Kidney epithelial cell (primary cell): ENCODE measurements around the gene TAS2R16. TPM values are rescaled to one million over a fixed set of nuclear protein-coding genes. Genes with fewer than 3 reads are reported as not detected.
"Not testable (repeated sequence)": the region's sequence is repeated elsewhere in the genome, so short reads cannot be mapped to it uniquely, and the experiment has no call there.

Experiments
- DNase-seq: peaks from one replicate; pipeline ENCODE4 v3.0.0-alpha.2; 2010; ENCODE audit warnings: low read depth
- H3K27me3 ChIP-seq: 2 replicates; pipeline ENCODE4 v1.6.0; 2011; ENCODE audit warnings: low read length; ENCODE audit not compliant: control insufficient read depth, insufficient read depth
- H3K36me3 ChIP-seq: 2 replicates; pipeline ENCODE4 v1.5.1; 2011; ENCODE audit warnings: low read length; ENCODE audit not compliant: control insufficient read depth, insufficient read depth
- H3K4me3 ChIP-seq: 2 replicates; pipeline ENCODE4 v1.5.1; 2011; ENCODE audit warnings: low read depth, mild to moderate bottlenecking, control low read depth, low read length
- total RNA-seq: library from RNA; depleted of rRNA; stranded (reverse); fragments of >200 nt; gene quantifications from 2 replicates; pipeline ENCODE4 v1.2.3, GENCODE V29; 2015
- TF ChIP-seq, protein P1 (sequence below): IDR thresholded peaks from 2 replicates; pipeline ENCODE4 v1.5.1; 2011; ENCODE audit warnings: mild to moderate bottlenecking, moderate library complexity, low read length, control low read depth, inconsistent platforms; ENCODE audit not compliant: insufficient read depth, poor library complexity, severe bottlenecking

TAS2R16 gene
- total RNA-seq, 1 donor from 2014 or later: not detected

DNA sequence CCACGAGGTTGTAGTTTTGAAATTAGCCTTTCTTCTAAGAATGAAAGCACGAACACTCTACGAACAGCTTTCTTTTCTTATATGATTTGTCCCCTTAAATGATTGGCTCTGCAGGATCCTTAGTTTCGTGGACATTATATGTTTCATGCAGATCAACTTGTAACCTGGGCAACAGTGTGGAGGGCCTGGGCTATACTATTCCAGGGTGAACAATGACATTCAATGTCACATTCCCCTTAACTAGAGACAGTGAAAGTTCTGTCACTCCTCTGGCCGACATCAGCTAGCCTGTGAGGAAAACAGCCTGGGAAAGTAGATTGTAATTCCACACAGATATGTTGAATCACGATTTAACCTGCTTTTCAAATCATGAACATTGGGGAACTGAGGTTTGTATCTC, 23.4 kb downstream of the TAS2R16 start:
- H3K27me3 ChIP-seq: no peaks in the 10 kb centered on the region
- TF ChIP-seq, protein P1, sequence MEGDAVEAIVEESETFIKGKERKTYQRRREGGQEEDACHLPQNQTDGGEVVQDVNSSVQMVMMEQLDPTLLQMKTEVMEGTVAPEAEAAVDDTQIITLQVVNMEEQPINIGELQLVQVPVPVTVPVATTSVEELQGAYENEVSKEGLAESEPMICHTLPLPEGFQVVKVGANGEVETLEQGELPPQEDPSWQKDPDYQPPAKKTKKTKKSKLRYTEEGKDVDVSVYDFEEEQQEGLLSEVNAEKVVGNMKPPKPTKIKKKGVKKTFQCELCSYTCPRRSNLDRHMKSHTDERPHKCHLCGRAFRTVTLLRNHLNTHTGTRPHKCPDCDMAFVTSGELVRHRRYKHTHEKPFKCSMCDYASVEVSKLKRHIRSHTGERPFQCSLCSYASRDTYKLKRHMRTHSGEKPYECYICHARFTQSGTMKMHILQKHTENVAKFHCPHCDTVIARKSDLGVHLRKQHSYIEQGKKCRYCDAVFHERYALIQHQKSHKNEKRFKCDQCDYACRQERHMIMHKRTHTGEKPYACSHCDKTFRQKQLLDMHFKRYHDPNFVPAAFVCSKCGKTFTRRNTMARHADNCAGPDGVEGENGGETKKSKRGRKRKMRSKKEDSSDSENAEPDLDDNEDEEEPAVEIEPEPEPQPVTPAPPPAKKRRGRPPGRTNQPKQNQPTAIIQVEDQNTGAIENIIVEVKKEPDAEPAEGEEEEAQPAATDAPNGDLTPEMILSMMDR: no peak
- no peak for DNase-seq
- no peak overlapping the region for H3K4me3 ChIP-seq
- no peaks in the 10 kb centered on the region for H3K36me3 ChIP-seq

DNA sequence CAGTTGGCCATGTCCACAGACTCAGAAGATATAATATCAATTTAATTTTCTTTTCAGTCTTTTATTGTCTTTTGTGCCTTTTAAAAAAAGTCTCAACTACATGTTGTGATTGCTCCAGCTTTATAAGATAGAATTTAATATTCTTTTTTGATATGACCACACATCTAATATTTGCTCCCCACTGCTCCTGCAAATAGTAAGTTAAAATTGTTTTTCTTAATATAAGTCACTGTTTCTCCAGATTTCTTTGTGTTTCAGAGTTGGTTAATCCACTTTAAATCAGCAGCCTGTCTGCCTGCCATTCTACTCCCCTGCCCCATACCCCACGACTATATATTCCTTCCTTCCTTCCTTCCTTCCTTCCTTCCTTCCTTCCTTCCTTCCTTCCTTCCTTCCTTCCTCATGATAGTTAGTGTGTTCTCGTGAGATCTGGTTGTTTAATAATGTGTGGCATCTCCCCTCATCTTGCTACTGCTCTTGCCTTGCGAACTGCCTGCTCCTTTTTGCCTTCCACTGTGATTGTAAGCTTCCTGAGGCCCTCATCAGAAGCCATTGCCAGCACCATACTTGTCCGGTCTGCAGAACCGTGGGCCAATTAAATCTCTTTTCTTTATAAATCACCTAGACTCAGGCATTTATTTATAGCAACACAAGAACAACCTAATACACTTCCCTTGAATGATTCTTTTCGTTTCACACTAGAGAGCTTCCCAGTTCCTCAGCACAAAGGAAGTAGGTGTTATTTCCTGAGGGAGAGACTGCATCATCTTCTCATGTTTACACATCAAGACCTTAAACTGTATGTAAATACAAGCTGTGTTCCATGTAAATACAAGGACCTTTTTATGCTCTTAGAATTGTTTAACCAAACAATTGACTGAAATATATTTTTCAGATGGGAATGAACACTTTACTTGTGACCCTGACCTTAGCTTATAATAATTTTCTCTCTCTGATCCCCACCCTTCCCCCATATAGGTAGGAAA, 24.5 kb downstream of the TAS2R16 start:
- DNase-seq: no peak
- TF ChIP-seq, protein P1: no peak
- Histone ChIP-seq H3K36me3 (no peaks in the 10 kb centered on the region), H3K4me3 (no peak overlapping the region), H3K27me3 (no peaks in the 10 kb centered on the region)

DNA sequence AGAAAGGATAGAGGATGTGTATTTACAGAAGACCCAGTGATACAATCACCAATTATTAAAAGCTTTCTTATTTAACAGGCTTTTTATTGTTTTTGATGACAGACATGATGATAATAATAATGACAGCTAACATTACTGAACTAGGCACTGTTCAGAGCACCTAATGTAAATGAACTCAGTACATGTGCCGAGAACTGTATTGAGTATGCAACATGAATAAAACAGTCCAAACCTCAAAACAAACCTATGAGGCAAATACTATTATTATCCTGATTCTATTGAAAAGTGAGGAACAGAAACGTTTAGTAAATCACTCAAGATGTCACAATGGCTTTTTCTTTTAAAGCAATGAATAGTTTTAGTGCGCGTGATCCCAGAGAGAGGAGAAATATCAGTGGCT, 27.1 kb downstream of the TAS2R16 start:
- no peak for DNase-seq
- Histone ChIP-seq H3K27me3 (no peaks in the 10 kb centered on the region), H3K4me3 (no peak overlapping the region), H3K36me3 (no peaks in the 10 kb centered on the region)
- TF ChIP-seq, protein P1: no peak

DNA sequence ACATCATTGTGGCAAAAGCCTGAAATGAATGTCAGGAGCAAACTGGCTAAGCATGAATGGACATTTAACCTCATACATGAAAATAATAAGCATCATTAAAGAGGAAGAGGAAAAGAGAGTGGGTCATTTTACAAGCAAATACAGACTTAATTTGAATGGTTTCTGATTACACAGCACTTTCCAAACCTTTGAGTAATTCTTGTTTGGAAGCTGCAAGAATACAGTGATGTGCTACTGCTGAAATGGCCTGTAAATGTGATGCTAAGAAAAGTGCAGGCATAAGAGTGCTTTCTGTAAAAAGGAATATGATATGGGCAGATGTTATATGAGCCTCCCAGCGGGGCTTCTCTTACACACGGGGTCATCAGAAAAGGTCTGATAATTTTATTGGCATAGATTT, 30.2 kb downstream of the TAS2R16 start:
- TF ChIP-seq, protein P1: no peak
- Histone ChIP-seq H3K27me3 (no peaks in the 10 kb centered on the region), H3K4me3 (no peak overlapping the region), H3K36me3 (no peaks in the 10 kb centered on the region)
- no peak for DNase-seq

DNA sequence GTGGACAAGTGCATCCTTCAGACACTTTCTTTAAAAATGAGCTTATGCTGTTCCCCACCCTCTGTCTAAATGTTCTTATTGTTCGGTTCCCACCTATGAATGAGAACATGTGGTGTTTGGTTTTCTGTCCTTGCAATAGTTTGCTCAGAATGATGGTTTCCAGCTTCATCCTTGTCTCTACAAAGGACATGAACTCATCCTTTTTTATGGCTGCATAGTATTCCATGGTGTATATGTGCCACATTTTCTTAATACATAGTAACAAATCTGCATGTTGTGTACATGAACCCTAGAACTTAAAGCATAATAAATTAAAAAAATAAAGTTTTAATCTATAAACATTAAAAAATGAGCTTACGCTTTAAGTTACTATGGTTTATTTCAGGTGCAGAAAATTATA, 41.8 kb downstream of the TAS2R16 start:
- H3K4me3 ChIP-seq, DNase-seq, H3K36me3 ChIP-seq, H3K27me3 ChIP-seq: not testable (repeated sequence)

DNA sequence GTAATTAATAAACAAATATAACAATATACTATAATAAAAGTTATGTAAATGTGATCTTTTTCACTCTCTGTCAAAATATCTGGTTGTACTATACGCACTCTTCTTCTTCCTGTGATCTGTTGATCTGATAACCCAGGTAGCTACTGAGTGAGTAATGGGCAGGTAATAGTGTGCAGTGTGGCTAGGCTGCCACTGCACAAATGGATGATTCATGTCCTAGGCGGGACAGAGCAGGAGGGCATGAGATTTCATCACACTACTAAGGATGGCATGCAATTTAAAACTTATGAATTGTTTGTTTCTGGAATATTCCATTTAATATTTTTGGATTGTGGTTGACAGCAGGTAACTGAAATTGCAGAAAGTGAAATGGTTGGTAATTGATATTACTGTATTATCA, 44.5 kb downstream of the TAS2R16 start:
- no peaks in the 10 kb centered on the region for H3K36me3 ChIP-seq
- TF ChIP-seq, protein P1: no peak
- no peak for DNase-seq
- H3K27me3 ChIP-seq: no peaks in the 10 kb centered on the region
- no peak overlapping the region for H3K4me3 ChIP-seq
